ENCODE data around the gene RCCD1. TPM values are rescaled to one million over a fixed set of nuclear protein-coding genes. Genes with fewer than 3 reads are reported as not detected.

RCCD1 gene
- total RNA-seq, 6 experiments from 2014 or later: 13.7 to 16.4 (median 14.2) TPM

- Mint-ChIP-seq H3K27ac (no peak overlapping the region), H3K4me3 (no peak overlapping the region), H3K27me3 (ENCODE audit: insufficient read depth) (no peaks in the 10 kb centered on the region), H3K36me3 (ENCODE audit: low read depth) (peaks cover 12% of the 10 kb centered on the region), H3K9me3 (no peaks in the 10 kb centered on the region), H3K4me1 (ENCODE audit: low read depth) (no peaks in the 10 kb centered on the region)
- no peak for DNase-seq
- no peak for TF ChIP-seq CTCF (IDR thresholded peaks at IDR 0.05)
Measured at GRCh38 chr15:90915808-90916440, 38.8 kb upstream of the RCCD1 start.

GRCh38 chr15:90916461-90916860, 38.2 kb upstream of the RCCD1 start:
- DNase-seq: no peak
- no peak for TF ChIP-seq CTCF (IDR thresholded peaks at IDR 0.05)
- H3K36me3 Mint-ChIP-seq (ENCODE audit: low read depth): peaks cover 12% of the 10 kb centered on the region
- no peak overlapping the region for H3K27ac Mint-ChIP-seq
- H3K9me3 Mint-ChIP-seq: no peaks in the 10 kb centered on the region
- H3K4me1 Mint-ChIP-seq (ENCODE audit: low read depth): no peaks in the 10 kb centered on the region
- H3K27me3 Mint-ChIP-seq (ENCODE audit: insufficient read depth): no peaks in the 10 kb centered on the region
- H3K4me3 Mint-ChIP-seq: no peak overlapping the region

GRCh38 chr15:90917569-90917968, 37.1 kb upstream of the RCCD1 start:
- TF ChIP-seq CTCF (IDR thresholded peaks at IDR 0.05): no peak
- no peak for DNase-seq
- H3K27ac Mint-ChIP-seq: no peak overlapping the region
- H3K9me3 Mint-ChIP-seq: no peaks in the 10 kb centered on the region
- H3K36me3 Mint-ChIP-seq (ENCODE audit: low read depth): peaks cover 12% of the 10 kb centered on the region
- no peaks in the 10 kb centered on the region for H3K27me3 Mint-ChIP-seq (ENCODE audit: insufficient read depth)
- H3K4me1 Mint-ChIP-seq (ENCODE audit: low read depth): no peaks in the 10 kb centered on the region
- H3K4me3 Mint-ChIP-seq: no peak overlapping the region

- DNase-seq: no peak
- TF ChIP-seq CTCF (IDR thresholded peaks at IDR 0.05): no peak
- Mint-ChIP-seq H3K9me3 (no peaks in the 10 kb centered on the region), H3K27me3 (ENCODE audit: insufficient read depth) (no peaks in the 10 kb centered on the region), H3K27ac (no peak overlapping the region), H3K4me1 (ENCODE audit: low read depth) (no peaks in the 10 kb centered on the region), H3K36me3 (ENCODE audit: low read depth) (peaks cover 9% of the 10 kb centered on the region), H3K4me3 (no peak overlapping the region)
Measured at GRCh38 chr15:90918034-90918788, 36.5 kb upstream of the RCCD1 start.

GRCh38 chr15:90918835-90919234, 35.8 kb upstream of the RCCD1 start:
- Mint-ChIP-seq H3K36me3 (ENCODE audit: low read depth) (peaks cover 5% of the 10 kb centered on the region), H3K9me3 (no peaks in the 10 kb centered on the region), H3K4me1 (ENCODE audit: low read depth) (no peaks in the 10 kb centered on the region), H3K27ac (no peak overlapping the region), H3K4me3 (no peak overlapping the region), H3K27me3 (ENCODE audit: insufficient read depth) (no peaks in the 10 kb centered on the region)
- no peak for TF ChIP-seq CTCF (IDR thresholded peaks at IDR 0.05)
- no peak for DNase-seq

All from HFFc6 (cell line).